GM18858 (cell line): Measurements from ENCODE around the gene PSORS1C2.

ENCODE experiments used
- ATAC-seq: cut with Tn5 transposase; IDR thresholded peaks from one replicate; pipeline ENCODE4 v1.9.1; 2021; ENCODE audit not compliant: unreplicated experiment

Gene PSORS1C2

GRCh38 chr6:31115941-31116560, 22.8 kb downstream of the PSORS1C2 start:
- no peak for ATAC-seq

GRCh38 chr6:31114970-31115849, 23.7 kb downstream of the PSORS1C2 start:
- no peak for ATAC-seq

DNA sequence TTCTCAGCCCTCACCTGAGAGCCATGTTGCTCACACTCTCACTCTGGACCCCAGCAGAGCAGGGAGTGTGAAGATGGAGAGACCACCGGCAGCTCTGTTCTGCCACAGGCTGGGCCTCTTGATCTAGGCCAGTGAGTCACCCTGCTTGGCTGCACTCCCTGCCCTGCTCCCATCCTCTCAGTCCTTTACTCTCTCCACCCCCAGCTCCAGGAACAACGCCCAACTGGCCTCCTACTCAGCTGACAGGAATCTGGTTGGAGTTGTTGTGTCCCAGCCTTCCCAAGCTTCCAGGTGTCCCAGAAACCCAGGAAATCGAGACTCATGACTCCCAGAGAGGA, 24.4 kb downstream of the PSORS1C2 start, which contains the start of gene PSORS1C1:
PSORS1C1 (plus strand) TSS at position 260 of the 338 bp plus-strand sequence. CDS start 14,833 bp downstream, outside the sequence.
- ATAC-seq: no peak

DNA sequence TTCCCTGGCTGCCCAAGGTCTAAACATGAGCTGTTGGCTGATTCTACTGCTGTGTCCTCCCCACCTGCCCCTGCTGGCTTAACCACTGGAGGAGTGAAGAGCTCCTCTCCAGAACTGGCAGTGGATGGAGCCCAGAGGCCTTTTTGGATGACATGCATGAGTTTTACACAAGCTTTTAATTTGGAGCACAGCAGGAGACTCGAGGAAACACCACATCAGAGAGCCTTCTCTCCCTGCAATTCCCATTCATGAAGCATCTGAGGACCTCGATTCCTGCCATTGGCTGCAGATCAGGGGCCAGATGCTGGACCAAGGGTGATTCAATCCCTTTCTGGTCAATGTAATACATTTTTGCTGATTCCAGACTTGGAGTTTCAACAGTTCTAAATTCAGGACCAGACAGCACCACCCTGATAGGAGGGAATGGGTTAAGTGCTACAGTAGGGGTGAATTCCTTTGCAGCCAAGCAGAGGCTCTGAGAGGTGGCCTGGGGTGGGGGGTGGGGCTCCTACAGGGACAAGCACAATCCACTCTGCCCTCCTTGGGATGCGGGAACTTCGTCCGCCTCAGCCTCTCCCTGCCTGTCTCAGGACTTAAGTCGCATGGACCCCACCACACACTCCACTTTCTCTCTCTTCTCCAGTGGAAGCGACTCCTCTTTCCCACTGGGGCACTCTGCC, 24.9 kb downstream of the PSORS1C2 start:
- ATAC-seq: no peak

GRCh38 chr6:31112478-31112877, 26.4 kb downstream of the PSORS1C2 start, which contains the start of gene C6orf15:
C6orf15 (minus strand) TSS chr6:31112575; CDS start chr6:31112555, 20 bp downstream.
- no peak for ATAC-seq

DNA sequence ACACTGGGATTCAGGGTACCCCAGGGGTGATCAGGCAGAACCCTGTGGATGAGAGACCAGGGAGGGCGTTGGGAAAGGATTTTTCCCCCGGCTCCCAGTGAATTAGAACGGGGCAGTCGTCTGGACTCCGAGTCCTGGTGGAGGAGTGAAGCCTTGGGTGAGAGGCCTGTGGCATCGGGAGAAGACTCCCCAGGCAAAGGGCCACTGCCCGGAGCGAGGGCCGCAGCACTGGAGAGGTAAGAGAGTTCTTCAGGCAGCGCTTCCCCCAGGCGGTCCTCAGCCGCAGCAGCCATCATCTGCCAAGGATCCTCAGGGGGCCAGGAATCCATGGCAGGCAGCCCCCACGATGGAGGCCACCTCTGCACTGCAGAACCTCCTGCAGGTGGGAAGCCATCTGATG, 27.2 kb downstream of the PSORS1C2 start:
- no peak for ATAC-seq

- no peak for ATAC-seq
These were observed 27.9 kb downstream of the PSORS1C2 start for GRCh38 chr6:31110825-31111582.

DNA sequence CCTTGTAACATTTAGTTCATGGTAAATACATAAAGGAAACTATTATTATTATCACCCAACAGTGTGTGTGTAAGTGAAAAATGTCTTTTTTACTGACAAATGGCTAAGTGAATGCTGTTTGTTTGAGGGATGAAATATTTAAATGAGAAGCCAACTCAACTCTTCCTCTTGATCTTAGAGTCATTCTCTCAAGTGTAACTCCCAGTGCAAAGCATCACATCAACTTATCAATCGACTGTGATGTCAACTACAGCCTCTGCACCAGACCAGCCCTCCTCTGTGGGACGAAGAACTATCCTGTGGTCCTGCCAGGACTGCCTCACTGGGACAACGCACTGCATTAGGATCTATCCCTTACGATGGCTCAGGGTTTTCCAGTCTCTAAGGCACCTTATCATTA, 31.8 kb downstream of the PSORS1C2 start:
- no peak for ATAC-seq

- ATAC-seq: no peak
These were observed 35.7 kb downstream of the PSORS1C2 start for GRCh38 chr6:31103136-31103535.

DNA sequence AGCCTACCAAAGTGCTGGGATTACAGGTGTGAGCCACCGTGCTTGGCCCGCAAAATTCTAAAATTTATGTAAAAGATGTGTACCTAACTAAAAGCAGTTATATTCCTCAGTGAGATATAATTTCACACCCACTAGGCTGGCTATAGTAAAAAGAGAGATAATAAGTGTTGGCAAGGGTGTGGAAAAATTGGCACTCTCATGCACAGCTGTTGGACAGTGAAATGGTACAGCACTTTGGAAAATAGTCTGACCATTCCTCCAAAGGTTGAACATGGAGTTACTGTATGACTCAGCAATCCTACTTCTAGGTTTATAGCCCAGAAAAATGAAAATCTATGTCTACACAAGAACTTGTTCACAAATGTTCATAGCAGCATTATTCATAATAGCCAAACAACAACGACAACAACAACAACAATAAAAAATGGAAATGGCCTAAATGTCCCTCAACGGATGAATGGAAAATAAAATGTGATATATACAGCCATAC, 40.4 kb downstream of the PSORS1C2 start:
- no peak for ATAC-seq

GRCh38 chr6:31096656-31097055, 42.2 kb downstream of the PSORS1C2 start:
- ATAC-seq: no peak

DNA sequence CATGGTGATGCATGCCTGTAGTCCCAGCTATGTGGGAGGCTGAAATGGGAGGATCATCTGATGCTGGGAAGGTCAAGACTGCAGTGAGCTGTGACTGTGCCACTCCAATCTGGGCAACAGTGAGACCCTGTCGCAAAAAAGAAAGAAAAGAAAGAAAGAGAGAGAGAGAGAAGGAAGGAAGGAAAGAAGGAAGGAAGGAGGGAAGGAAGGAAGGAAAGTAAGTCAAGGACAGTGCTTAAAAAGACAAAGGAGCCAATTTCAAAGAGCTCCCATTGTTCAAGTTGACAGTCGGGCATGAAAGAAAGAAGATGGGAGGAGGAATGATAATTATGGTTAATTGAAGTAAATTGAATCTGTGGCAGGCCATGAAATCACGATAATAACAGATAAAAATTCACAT, 42.7 kb downstream of the PSORS1C2 start:
- ATAC-seq: no peak

DNA sequence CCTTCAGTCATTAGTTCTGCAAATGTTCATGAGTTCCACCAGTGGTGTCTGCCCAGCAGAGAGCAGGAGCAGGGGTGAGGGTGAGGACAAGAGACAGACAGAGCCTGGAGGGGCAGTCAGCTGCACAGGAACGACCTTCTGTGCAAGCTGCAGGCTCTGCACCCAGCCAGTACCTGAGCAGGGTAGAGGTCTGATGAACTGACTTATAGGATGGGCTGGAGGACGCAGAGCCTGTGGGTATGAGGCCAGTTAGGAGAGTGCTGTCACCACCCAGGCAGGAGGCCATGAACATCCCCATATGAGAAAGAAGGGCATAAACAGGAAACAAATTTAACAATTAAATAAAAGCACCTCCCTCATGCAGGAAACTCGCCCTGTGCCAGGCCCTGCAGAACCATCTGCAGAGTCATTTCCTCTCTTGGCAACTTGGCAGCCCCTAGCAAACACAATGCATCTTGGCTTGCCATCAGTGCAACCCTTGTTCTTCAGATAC, 44.4 kb downstream of the PSORS1C2 start:
- no peak for ATAC-seq

DNA sequence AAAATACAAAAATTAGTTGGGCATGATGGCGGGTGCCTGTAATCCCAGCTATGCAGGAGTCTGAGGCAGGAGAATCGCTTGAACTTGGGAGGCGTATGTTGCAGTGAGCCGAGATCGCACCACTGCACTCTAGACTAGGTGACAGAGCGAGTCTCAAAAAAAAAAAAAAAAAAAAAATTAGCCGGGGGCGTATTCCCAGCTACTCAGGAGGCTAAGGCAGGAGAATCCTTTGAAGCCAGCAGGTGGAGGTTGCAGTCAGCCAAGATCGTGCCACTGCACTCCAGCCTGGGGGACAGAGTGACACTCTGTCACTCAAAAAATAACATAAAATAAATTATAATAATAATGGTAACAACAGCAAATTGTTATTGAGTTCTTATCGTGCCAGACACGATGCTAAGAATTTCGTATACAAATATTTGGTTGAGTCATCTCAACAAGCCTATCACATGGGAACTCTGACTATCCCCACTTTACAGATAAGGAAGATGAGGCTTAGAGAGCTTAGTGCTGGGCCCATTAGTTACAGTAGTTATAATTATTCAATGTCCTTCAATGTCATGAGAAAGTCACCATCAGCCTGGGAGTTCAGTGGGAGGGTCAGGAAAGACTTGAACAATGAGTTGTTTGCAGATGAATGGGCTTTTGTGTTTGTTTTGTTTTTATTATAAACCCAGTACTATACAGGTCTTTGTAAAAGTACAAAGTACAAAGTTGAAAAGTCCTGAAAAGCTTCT, 45.9 kb downstream of the PSORS1C2 start:
- no peak for ATAC-seq

GRCh38 chr6:31092238-31092637, 46.6 kb downstream of the PSORS1C2 start:
- ATAC-seq: no peak

- ATAC-seq: no peak
These were observed 47.2 kb downstream of the PSORS1C2 start for GRCh38 chr6:31091680-31092079.

GRCh38 chr6:31090973-31091364, 47.9 kb downstream of the PSORS1C2 start:
- ATAC-seq: no peak

DNA sequence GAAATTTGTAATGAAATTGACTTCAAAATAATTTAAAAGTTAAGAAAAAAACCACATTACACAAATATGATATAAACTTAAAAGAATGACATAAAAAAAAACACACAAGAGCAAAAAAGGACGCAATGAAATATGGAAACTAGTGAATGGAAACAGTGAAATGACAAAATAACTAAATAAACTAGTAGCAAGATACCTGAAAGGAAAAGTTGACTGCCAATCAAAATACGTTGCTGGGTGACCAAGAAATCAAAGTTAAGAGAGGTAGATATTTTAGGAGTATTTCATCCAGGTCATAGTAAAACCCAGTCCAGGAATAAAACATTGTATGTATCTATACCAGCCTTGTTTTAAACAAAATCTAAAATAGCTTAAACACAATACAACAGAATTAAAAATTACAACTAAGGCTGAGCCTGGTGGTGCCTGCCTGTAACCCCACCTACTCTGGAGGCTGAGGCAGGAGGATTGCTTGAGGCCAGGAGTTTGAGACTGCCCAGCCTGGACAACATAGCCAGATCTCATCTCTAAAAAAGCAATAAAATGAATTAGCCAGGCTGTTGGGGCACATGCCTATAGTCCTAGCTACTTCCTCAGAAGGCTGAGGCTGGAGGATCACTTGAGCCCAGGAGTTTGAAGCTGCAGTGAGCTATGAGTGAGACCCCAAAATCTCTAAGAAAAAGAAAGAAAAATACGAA, 48.4 kb downstream of the PSORS1C2 start:
- no peak for ATAC-seq
